HepG2 (cell line): Measurements from ENCODE around the gene MB. TPM values are rescaled to one million over a fixed set of nuclear protein-coding genes. Genes with fewer than 3 reads are reported as not detected.

ENCODE experiments used
- ATAC-seq: fragments of 200-7000 bp; cut with Tn5 transposase; 3 replicates; pipeline ENCODE4 v1.9.1; 2020; ENCODE audit warnings: mild to moderate bottlenecking, moderate library complexity
- BruUV-seq: library from RNA; stranded (reverse); fragments of 400-500 nt; replicated peaks from 2 replicates; lab custom pipeline; 2021; lab: Mats Ljungman, UMichigan
- CTCF ChIA-PET: fragments of 300-600 bp; formaldehyde crosslinking; extraction: SDS; loops from one replicate; lab custom pipeline; 2021; ENCODE audit warnings: low total read pairs, inconsistent platforms, low intra/inter-chr PET ratio; lab: Yijun Ruan, JAX
- POLR2A ChIA-PET: fragments of 350-600 bp; sonication (Branson Sonifier 250); formaldehyde crosslinking; loops from one replicate; lab custom pipeline; 2020; ENCODE audit warnings: antibody characterized with exemption, inconsistent platforms; lab: Yijun Ruan, JAX
- DNase-seq: peaks from one replicate; pipeline ENCODE4 v3.0.0-alpha.2; 2015; ENCODE audit warnings: low spot score
- FAIRE-seq: peaks from 3 replicates; lab custom pipeline; 2011; peaks lifted over from hg19 to GRCh38; lab: Jason Lieb, UNC
- H2AFZ ChIP-seq: one replicate; pipeline ENCODE4 v1.6.1; 2011; ENCODE audit warnings: low read length, inconsistent platforms
- H3K27ac ChIP-seq: fragments of 300-600 bp; 3 replicates; pipeline ENCODE4 v1.8.0; 2011; ENCODE audit warnings: mixed run types, mild to moderate bottlenecking, mixed read lengths, low read length, inconsistent platforms; ENCODE audit not compliant: insufficient read depth; ENCODE audit errors: extremely low read length
- H3K27me3 ChIP-seq, 2 experiments: fragments of 200-600 bp in 1 of 2; 2 replicates in 1 of 2; 3 replicates in 1 of 2; pipeline versions ENCODE4 v1.6.0 to v1.8.0; 2011; ENCODE audit warnings: low read length in 2 of 2, mild to moderate bottlenecking in 2 of 2, moderate library complexity in 2 of 2, inconsistent platforms in 1 of 2; ENCODE audit not compliant: insufficient read depth in 2 of 2, control insufficient read depth in 1 of 2
- H3K36me3 ChIP-seq, 2 experiments: fragments of 200-600 bp in 1 of 2; replicated peaks in 1 of 2; 2 replicates in 1 of 2; 3 replicates in 1 of 2; pipeline versions ENCODE4 v1.5.1 to v1.8.0; 2011; ENCODE audit warnings: low read length in 2 of 2, inconsistent platforms in 1 of 2; ENCODE audit not compliant: insufficient read depth in 2 of 2, control insufficient read depth in 1 of 2
- H3K4me1 ChIP-seq: 2 replicates; pipeline ENCODE4 v1.5.1; 2012; ENCODE audit warnings: low read length, inconsistent platforms; ENCODE audit not compliant: insufficient read depth
- H3K4me2 ChIP-seq: 2 replicates; pipeline ENCODE4 v1.6.0; 2011; ENCODE audit warnings: low read depth, low read length, inconsistent platforms
- H3K4me3 ChIP-seq, 3 experiments: fragments of 200-600 bp in 1 of 3; sonication (generic), shearing (Covaris generic) in 1 of 3; replicated peaks in 1 of 3; 2 replicates each; pipeline ENCODE4 v1.5.1; 2011 to 2016; ENCODE audit warnings: low read length in 3 of 3, inconsistent platforms in 2 of 3, low read depth in 2 of 3, mild to moderate bottlenecking in 2 of 3, control low read depth in 1 of 3, mixed read lengths in 1 of 3; ENCODE audit not compliant: insufficient read depth in 1 of 3
- H3K79me2 ChIP-seq: one replicate; pipeline ENCODE4 v1.6.1; 2011; ENCODE audit warnings: low read length, inconsistent platforms; ENCODE audit not compliant: insufficient read depth
- H3K9ac ChIP-seq: 2 replicates; pipeline ENCODE4 v1.6.0; 2011; ENCODE audit warnings: mild to moderate bottlenecking, low read depth, low read length, inconsistent platforms; ENCODE audit not compliant: insufficient read depth
- H3K9me3 ChIP-seq: 2 replicates; pipeline ENCODE4 v1.5.1; 2012; ENCODE audit warnings: mild to moderate bottlenecking, low read length
- H4K20me1 ChIP-seq: 2 replicates; pipeline ENCODE4 v1.6.0; 2011; ENCODE audit warnings: inconsistent platforms, mild to moderate bottlenecking, low read length, moderate library complexity; ENCODE audit not compliant: insufficient read depth
- MED8 ChIP-seq: sonication (generic); formaldehyde crosslinking; IDR thresholded peaks from 2 replicates; pipeline ENCODE4 v1.8.1; 2023; ENCODE audit warnings: mild to moderate bottlenecking, missing genetic modification reagents; ENCODE audit not compliant: insufficient replicate concordance
- PITX1 ChIP-seq: sonication (generic); formaldehyde crosslinking; IDR thresholded peaks from 2 replicates; pipeline ENCODE4 v1.5.1; 2020; ENCODE audit warnings: mild to moderate bottlenecking, missing genetic modification reagents
- TEAD2 ChIP-seq: sonication (generic); formaldehyde crosslinking; IDR thresholded peaks from 2 replicates; pipeline ENCODE4 v1.9.0; 2021; ENCODE audit warnings: missing genetic modification reagents
- THAP11 ChIP-seq: IDR thresholded peaks from 2 replicates; pipeline ENCODE4 v1.6.1; 2016; ENCODE audit warnings: missing biosample characterization, missing genetic modification reagents
- ZNF251 ChIP-seq: sonication (generic); formaldehyde crosslinking; IDR thresholded peaks from 2 replicates; pipeline ENCODE4 v1.9.0; 2021; ENCODE audit warnings: mild to moderate bottlenecking, missing genetic modification reagents
- WGBS: methylation state at CpG from one replicate; pipeline ENCODE4 v1.1.6; 2017; ENCODE audit warnings: low lambda C conversion rate; 5-methylcytosine and 5-hydroxymethylcytosine counted together
- in situ Hi-C: cut with HindIII; loops from 2 replicates; pipeline ENCODE4 v1.10.0; 2017; ENCODE audit warnings: low pct_unique_long_range_greater_than_20kb; ENCODE audit not compliant: extremely low pct_ligation_motif_present
- intact Hi-C: fragments of 100-400 bp; cut with micrococcal nuclease; formaldehyde crosslinking; loops from one replicate; pipeline ENCODE4 v1.10.0; 2022; ENCODE audit not compliant: unreplicated experiment
- polyA plus RNA-seq, 8 experiments: library from polyadenylated mRNA; depleted of rRNA in 3 of 8; stranded (reverse) in 7 of 8; unstranded in 1 of 8; fragments of >200 nt; fragmentation: Illumina TruSeq in 4 of 8; extraction: Trizol in 4 of 8; gene quantifications; 2 replicates each; pipeline versions ENCODE4 v1.2.1 to v1.2.3, GENCODE V29; 2011 to 2016; ENCODE audit warnings: low read depth in 4 of 8, missing spikeins in 1 of 8, mixed read lengths in 1 of 8; ENCODE audit not compliant: insufficient read depth in 1 of 8
- total RNA-seq, 5 experiments: library from RNA; depleted of rRNA; stranded (reverse); fragments of >200 nt; fragmentation: Illumina TruSeq; extraction: Trizol; gene quantifications; 2 replicates each; pipeline ENCODE4 v1.2.3, GENCODE V29; 2016; ENCODE audit warnings: low read depth in 1 of 5
- TF ChIP-seq, protein P1 (sequence below): sonication (generic); formaldehyde crosslinking; IDR thresholded peaks from 2 replicates; pipeline ENCODE4 v1.4.0; 2020; ENCODE audit warnings: missing genetic modification reagents, borderline replicate concordance
- TF ChIP-seq, protein P2 (sequence below): sonication (generic); formaldehyde crosslinking; IDR thresholded peaks from 2 replicates; pipeline ENCODE4 v1.8.1; 2023; ENCODE audit warnings: mild to moderate bottlenecking, inconsistent platforms, moderate library complexity, missing genetic modification reagents, borderline replicate concordance

The MB gene
- total and polyA plus RNA-seq, 2 of the 13 experiments (the other 11 are each of a cell fraction or from before 2014, with no cell fraction given), result 0.07 TPM; not detected in 1

DNA sequence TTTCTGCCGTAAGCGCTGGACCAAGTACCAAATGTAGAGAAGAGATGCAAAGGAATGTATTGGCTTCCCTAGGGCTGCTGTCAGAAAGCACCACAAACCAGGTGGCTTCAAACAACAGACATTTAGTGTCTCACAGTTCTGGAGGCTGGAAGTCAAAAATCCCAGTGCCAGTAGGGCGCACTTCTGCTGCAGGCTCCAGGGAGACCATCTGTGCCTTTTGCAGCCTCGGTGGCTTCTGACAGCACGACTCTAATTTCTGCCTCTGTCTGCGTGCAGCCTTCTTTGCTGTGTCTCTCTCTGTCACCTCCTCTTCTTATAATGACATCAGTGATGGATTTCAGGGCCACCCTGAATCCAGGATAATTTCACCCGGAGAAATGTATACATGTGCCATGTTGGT is 34.0 kb upstream of the MB start:
- no peak for DNase-seq
- CTCF ChIA-PET, result no interaction called here
- no TSS peak for BruUV-seq

More for the DNA sequence above, 34.0 kb upstream of the MB start:
- intact Hi-C loops, result no loop called here
- H4K20me1 ChIP-seq, result no peaks in the 10 kb centered on the region
- H3K4me2 ChIP-seq, result no peak overlapping the region; the same call in 1 of the 2 replicates
- FAIRE-seq (no peak), ATAC-seq (no peak)
- no peak overlapping the region for H3K9ac ChIP-seq
- WGBS, result 97% methylated on average over 7 of the region's 7 CpGs
- no peak overlapping the region for H3K4me3 ChIP-seq
- in situ Hi-C loops, result no loop called here
- H3K27ac ChIP-seq, result no peak overlapping the region
- peaks cover 21% of the 10 kb centered on the region for H3K79me2 ChIP-seq
- H3K9me3 ChIP-seq, result 0 out of 2 replicates have a peak, but pooled peaks cover 3% of the 10 kb centered on the region
- H3K36me3 ChIP-seq, result peaks cover 0 to 5% of the 10 kb centered on the region in 2 experiments; a peak in 2 of 5 replicates
- peaks cover 26% of the 10 kb centered on the region for H3K4me1 ChIP-seq
- H2AFZ ChIP-seq, result no peak overlapping the region
- POLR2A ChIA-PET, result no interaction called here
- no peaks in the 10 kb centered on the region; a peak in 1 of 5 replicates for H3K27me3 ChIP-seq
- TF ChIP-seq, protein P1, sequence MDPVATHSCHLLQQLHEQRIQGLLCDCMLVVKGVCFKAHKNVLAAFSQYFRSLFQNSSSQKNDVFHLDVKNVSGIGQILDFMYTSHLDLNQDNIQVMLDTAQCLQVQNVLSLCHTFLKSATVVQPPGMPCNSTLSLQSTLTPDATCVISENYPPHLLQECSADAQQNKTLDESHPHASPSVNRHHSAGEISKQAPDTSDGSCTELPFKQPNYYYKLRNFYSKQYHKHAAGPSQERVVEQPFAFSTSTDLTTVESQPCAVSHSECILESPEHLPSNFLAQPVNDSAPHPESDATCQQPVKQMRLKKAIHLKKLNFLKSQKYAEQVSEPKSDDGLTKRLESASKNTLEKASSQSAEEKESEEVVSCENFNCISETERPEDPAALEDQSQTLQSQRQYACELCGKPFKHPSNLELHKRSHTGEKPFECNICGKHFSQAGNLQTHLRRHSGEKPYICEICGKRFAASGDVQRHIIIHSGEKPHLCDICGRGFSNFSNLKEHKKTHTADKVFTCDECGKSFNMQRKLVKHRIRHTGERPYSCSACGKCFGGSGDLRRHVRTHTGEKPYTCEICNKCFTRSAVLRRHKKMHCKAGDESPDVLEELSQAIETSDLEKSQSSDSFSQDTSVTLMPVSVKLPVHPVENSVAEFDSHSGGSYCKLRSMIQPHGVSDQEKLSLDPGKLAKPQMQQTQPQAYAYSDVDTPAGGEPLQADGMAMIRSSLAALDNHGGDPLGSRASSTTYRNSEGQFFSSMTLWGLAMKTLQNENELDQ (CRISPR knock-in tag), result no peak
- TF ChIP-seq ZNF251 (CRISPR knock-in tag) (no peak), MED8 (CRISPR knock-in tag) (no peak), TEAD2 (CRISPR knock-in tag) (no peak), PITX1 (CRISPR knock-in tag) (no peak), THAP11 (CRISPR knock-in tag) (no peak)
- TF ChIP-seq, protein P2, sequence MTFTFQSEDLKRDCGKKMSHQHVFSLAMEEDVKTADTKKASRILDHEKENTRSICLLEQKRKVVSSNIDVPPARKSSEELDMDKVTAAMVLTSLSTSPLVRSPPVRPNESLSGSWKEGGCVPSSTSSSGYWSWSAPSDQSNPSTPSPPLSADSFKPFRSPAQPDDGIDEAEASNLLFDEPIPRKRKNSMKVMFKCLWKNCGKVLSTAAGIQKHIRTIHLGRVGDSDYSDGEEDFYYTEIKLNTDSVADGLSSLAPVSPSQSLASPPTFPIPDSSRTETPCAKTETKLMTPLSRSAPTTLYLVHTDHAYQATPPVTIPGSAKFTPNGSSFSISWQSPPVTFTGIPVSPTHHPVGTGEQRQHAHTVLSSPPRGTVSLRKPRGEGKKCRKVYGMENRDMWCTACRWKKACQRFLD (CRISPR knock-in tag), result no peak
